Activated naive CD8-positive, alpha-beta T cell treated with anti-CD3 and anti-CD28 coated beads, Interleukin-2, amount 10 ng/mL, durations not matched to agents 7 days and 5 days (primary cell): ENCODE data around the gene ZBTB7A. TPM values are rescaled to one million over a fixed set of nuclear protein-coding genes. Genes with fewer than 3 reads are reported as not detected.

ENCODE experiments used
- ATAC-seq: fragments of 150-1000 bp; cut with Tn5 transposase; one replicate; pipeline ENCODE4 v1.10.0; 2021; ENCODE audit warnings: low read depth, moderate library complexity
- POLR2A ChIA-PET: fragments of 350-600 bp; sonication (Branson Sonifier 250); formaldehyde crosslinking; loops from one replicate; lab custom pipeline; 2021; ENCODE audit warnings: antibody characterized with exemption; lab: Charles Lee
- DNase-seq: peaks from one replicate; pipeline ENCODE4 v3.0.0; 2021
- H3K27ac Mint-ChIP-seq: one replicate; pipeline ENCODE4 v1.8.0; 2022; ENCODE audit warnings: mild to moderate bottlenecking, mixed read lengths
- H3K27me3 Mint-ChIP-seq: one replicate; pipeline ENCODE4 v1.8.0; 2022; ENCODE audit warnings: mild to moderate bottlenecking, moderate library complexity, mixed read lengths
- H3K36me3 Mint-ChIP-seq: one replicate; pipeline ENCODE4 v1.8.0; 2021; ENCODE audit warnings: mild to moderate bottlenecking, mixed read lengths
- H3K4me1 Mint-ChIP-seq: one replicate; pipeline ENCODE4 v1.8.0; 2021; ENCODE audit warnings: mixed read lengths
- H3K4me3 Mint-ChIP-seq: one replicate; pipeline ENCODE4 v1.8.0; 2022; ENCODE audit warnings: mild to moderate bottlenecking, moderate library complexity, mixed read lengths
- H3K9me3 Mint-ChIP-seq: one replicate; pipeline ENCODE4 v1.8.0; 2021; ENCODE audit warnings: mixed read lengths
- total RNA-seq, 2 experiments: library from RNA; stranded (reverse); gene quantifications; one replicate each; pipeline ENCODE4 v1.2.3, GENCODE V29; 2021

Gene ZBTB7A
- total RNA-seq, 2 experiments from 2014 or later, result 60.6 to 61.5 TPM

DNA sequence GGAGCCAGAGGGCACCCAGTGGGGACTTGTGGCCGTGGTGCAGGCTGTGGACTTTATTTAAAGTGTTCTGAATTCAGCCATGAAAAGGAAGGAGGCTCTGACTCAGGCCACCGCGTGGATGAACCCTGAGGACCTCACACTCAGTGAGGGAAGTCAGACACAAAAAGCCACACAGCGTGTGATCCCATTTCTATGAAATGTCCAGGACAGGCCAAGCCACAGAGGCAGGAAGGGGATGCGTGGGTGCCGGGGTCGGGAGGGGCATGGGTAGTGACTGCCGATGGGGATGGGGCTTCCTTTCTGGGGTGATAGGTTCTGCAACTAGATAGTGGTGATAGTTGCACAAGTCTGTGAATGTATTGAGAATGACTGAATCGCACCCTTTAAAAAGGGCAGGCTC lies 8.7 kb upstream of the ZBTB7A start:
- Mint-ChIP-seq H3K4me1 (peaks cover 38% of the 10 kb centered on the region), H3K27me3 (no peaks in the 10 kb centered on the region), H3K9me3 (no peaks in the 10 kb centered on the region), H3K36me3 (no peaks in the 10 kb centered on the region), H3K4me3 (peak overlapping the region; percentile 70), H3K27ac (peak overlapping the region; percentile 87)
- DNase-seq, result no peak
- peak; percentile 41 for ATAC-seq
- POLR2A ChIA-PET, result interaction anchor here (2.1 to 4.5 kb wide), 2 partner anchors 9 to 14 kb away, joined by 8 to 36 read pairs; partner anchors contain the start of gene ZBTB7A

DNA sequence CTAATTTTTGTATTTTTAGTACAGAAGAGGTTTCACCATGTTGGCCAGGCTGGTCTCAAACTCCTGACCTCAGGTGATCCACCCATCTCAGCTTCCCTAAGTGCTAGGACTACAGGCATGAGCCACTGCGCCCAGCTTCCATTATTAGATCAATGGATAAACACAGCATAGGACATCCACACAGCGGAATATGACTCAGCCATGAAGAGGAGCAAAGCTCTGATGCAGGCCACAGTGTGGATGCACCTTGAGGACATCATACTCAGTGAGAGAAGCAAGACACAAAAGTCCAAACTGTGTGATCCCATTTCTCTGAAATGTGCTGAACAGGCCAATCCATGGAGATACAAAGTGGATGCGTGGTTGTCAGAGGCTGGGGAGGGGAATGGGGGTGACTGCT lies 4.9 kb upstream of the ZBTB7A start:
- Mint-ChIP-seq H3K4me1 (peaks cover 45% of the 10 kb centered on the region), H3K9me3 (no peaks in the 10 kb centered on the region), H3K27me3 (no peaks in the 10 kb centered on the region), H3K4me3 (no peak overlapping the region), H3K36me3 (no peaks in the 10 kb centered on the region), H3K27ac (no peak overlapping the region)
- ATAC-seq, result no peak
- DNase-seq, result no peak
- POLR2A ChIA-PET, result no interaction called here

DNA sequence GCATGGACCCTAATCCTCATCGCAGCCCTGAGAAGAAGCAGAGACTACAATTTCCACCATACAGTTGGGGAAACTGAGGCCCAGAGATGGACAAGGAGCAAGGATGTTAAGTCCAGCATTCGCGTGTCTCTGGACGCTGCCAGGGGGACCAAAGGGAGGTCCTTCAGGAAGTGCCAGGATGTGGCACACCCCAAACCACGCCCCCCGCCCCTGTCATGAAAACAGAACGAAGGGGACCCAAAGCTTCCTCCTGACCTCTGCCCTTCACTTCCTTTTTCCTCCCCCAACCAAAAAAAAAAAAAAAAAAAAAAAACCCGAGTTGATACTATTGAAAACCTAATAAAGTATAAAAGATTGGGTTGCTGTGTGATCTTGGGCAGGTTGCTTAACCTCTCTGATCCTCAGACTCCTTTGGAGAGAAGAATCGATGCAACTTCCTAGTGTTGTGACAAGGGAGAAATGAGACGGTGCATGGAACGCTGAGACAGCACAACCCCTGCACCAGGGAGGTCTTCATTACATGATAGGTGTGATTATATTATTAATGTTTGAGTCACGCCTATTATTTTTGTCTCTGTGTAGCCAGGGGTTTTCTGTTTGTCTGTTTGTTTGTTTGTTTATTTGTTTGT lies 2.7 kb upstream of the ZBTB7A start:
- Mint-ChIP-seq H3K4me1 (peaks cover 28% of the 10 kb centered on the region), H3K9me3 (no peaks in the 10 kb centered on the region), H3K4me3 (peak overlapping the region; percentile 90), H3K36me3 (no peaks in the 10 kb centered on the region), H3K27me3 (no peaks in the 10 kb centered on the region), H3K27ac (peak overlapping the region; percentile 92)
- POLR2A ChIA-PET, result interaction anchor here (1.0 to 3.3 kb wide), 7 partner anchors 8 to 46 kb away, joined by 3 to 18 read pairs (median 5); no protein-coding TSS in a partner anchor
- ATAC-seq (no peak), DNase-seq (peak; percentile 76)

DNA sequence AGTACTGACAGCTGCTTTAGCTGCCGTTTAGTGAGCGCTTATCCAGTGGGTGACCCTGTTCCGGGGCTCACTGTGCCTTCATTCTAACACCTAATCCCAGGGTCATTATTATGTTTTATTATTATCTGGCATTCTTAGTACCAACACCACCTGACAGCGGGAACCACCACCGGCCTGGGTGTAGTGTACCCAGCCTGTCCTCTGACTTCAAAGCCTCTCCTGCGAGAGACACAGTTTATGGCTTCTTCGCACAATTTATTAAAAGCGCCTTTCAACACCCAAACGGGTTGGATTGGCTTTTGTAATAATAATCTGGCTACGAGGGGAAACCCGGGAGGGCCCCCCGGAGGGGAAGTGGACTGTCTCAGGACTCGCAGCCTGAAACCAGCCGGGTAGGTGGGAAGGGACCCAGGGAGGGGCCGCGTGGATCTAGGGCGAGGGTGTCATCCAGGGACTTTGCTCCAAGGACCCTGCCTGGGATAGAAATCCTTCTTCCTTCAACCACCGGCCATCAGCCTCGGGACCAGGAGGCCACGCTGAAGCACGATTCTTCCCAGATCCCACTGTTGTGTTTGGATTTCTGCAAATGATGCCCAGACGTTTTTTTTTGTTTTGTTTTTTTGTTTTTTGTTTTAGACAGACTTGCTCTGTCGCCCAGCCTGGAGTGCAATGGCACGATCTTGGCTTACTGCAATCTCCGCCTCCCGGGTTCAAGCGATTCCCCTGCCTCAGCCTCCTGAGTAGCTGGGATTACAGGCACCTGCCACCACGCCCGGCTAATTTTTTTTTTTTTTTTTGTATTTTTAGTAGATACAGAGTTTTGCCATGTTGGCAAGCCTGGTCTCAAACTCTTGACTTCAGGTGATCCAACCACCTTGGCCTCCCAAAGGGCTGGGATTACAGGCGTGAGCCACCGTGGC lies 1.6 kb upstream of the ZBTB7A start:
- Mint-ChIP-seq H3K27ac (peak overlapping the region; percentile 92), H3K27me3 (no peaks in the 10 kb centered on the region), H3K4me3 (peak overlapping the region; percentile 90), H3K9me3 (no peaks in the 10 kb centered on the region), H3K4me1 (peaks cover 28% of the 10 kb centered on the region), H3K36me3 (peaks cover 3% of the 10 kb centered on the region)
- ATAC-seq, result no peak
- DNase-seq, result no peak
- POLR2A ChIA-PET, result interaction anchor here (0.6 to 3.3 kb wide), 9 partner anchors 9 to 47 kb away, joined by 3 to 29 read pairs (median 5); no protein-coding TSS in a partner anchor

DNA sequence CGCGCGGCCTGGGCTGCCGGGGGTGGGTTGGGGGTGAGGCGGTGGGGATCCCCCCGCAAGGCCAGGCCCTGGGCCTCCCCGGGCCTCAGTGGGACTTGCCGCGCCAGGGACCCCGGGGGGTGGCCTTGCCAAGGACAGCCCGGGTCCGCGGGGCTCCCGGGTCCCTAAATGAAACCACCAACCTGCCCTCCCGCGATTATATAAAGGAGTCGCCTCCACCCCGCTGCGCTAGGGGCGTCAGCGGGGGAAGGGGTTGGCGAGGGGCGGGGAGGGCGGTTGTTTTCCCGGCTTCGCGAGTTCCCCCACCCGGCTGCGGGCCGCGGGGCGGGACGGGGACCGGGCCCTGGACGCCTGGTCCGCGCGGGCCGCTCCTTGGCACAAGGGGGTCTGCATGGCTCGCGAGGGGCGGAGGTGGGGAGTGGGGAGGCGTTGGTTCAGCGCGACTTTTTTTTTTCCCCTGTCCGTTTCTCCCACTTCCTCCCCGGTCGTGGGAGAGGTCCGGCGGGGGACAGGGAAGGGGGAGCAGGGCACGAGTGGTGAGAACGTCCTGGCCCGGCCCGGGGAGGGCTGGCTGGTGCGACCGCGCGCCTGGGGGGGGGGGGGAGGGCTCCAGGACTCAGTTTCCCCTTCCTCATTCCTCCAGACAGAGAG lies 822 bp upstream of the ZBTB7A start:
- peak overlapping the region; percentile 90 for H3K4me3 Mint-ChIP-seq
- DNase-seq (no peak), ATAC-seq (peak; percentile 8)
- POLR2A ChIA-PET, result interaction anchor here (0.5 to 4.4 kb wide), 7 partner anchors 9 to 80 kb away, joined by 3 to 58 read pairs (median 18); no protein-coding TSS in a partner anchor
- no peaks in the 10 kb centered on the region for H3K9me3 Mint-ChIP-seq
- H3K4me1 Mint-ChIP-seq, result peaks cover 24% of the 10 kb centered on the region
- H3K27me3 Mint-ChIP-seq, result no peaks in the 10 kb centered on the region
- H3K27ac Mint-ChIP-seq, result peak overlapping the region; percentile 92
- H3K36me3 Mint-ChIP-seq, result peaks cover 3% of the 10 kb centered on the region

DNA sequence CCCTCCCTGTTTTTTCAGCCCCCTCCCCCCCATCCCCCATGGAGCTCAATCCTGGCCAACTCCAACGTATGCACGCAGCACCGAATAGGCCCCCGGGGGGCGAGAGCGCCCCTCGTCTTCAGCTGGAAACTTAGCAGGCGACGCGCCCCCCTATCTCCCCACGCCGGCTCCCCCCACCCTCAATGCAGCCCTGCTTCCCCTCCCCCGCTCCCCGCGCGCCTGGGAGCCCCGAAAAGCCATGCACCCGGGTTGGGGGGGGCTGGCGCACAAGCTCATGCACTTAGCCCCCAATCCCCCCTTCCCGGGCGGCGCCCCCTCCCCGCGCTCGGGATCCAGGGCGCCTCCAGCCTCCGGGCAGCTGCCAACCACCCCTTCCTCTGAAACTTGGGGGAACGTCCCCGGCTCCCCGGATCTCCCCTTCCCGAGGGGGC lies 508 bp downstream of the ZBTB7A start:
- Mint-ChIP-seq H3K4me3 (peak overlapping the region; percentile 61), H3K36me3 (peaks cover 3% of the 10 kb centered on the region), H3K27me3 (no peaks in the 10 kb centered on the region), H3K27ac (peak overlapping the region; percentile 54), H3K4me1 (peaks cover 22% of the 10 kb centered on the region), H3K9me3 (no peaks in the 10 kb centered on the region)
- POLR2A ChIA-PET, result interaction anchor here (0.7 to 4.4 kb wide), 13 partner anchors 10 to 81 kb away, joined by 3 to 58 read pairs (median 10); partner anchors contain the start of gene EEF2
- DNase-seq, result peak; percentile 75
- ATAC-seq, result no peak

DNA sequence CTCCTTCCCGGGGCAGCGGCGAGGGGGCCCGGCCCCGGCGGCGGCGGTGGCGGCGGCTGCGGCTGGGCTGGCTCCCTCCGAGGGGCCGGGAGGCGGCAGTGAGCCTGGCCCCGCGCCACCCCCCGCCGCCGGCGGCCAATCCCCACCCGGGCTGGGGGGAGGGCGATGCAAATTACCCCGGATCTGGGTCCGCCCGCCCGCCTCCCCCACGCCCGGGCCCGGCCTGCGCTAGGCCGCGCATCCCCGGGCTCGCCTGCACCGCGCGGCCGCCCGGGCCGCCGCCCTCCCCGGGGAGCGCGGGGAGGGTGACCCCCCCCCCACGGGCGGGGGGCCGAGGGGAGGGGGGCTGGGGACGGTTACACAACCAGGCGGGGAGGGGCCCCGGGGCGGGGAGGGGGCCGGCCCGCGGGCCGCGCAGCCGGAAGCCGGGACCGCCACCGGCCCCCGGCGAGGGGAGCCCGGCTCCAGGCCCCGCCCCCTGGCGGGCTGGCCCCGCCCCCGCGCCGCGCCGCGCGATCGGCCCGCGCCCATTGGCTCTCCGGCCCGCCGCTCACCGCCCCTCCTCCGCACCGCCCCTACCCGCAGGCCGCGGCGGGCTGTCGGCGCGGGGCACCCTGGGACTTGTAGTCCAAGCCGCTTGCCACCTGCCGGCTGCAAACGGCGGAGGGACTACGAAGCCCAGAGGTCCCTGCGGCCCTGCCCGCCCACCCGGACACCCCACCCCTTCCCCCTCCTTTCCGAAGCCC lies 1.1 kb downstream of the ZBTB7A start:
- Mint-ChIP-seq H3K9me3 (no peaks in the 10 kb centered on the region), H3K36me3 (peaks cover 3% of the 10 kb centered on the region), H3K4me1 (peaks cover 22% of the 10 kb centered on the region), H3K27me3 (no peaks in the 10 kb centered on the region), H3K27ac (peak overlapping the region; percentile 54), H3K4me3 (peak overlapping the region; percentile 61)
- DNase-seq, result peak; percentile 100
- POLR2A ChIA-PET, result interaction anchor here (0.6 to 4.4 kb wide), 13 partner anchors 11 to 90 kb away, joined by 3 to 58 read pairs (median 10); partner anchors contain the start of gene EEF2
- peak; percentile 62 for ATAC-seq

DNA sequence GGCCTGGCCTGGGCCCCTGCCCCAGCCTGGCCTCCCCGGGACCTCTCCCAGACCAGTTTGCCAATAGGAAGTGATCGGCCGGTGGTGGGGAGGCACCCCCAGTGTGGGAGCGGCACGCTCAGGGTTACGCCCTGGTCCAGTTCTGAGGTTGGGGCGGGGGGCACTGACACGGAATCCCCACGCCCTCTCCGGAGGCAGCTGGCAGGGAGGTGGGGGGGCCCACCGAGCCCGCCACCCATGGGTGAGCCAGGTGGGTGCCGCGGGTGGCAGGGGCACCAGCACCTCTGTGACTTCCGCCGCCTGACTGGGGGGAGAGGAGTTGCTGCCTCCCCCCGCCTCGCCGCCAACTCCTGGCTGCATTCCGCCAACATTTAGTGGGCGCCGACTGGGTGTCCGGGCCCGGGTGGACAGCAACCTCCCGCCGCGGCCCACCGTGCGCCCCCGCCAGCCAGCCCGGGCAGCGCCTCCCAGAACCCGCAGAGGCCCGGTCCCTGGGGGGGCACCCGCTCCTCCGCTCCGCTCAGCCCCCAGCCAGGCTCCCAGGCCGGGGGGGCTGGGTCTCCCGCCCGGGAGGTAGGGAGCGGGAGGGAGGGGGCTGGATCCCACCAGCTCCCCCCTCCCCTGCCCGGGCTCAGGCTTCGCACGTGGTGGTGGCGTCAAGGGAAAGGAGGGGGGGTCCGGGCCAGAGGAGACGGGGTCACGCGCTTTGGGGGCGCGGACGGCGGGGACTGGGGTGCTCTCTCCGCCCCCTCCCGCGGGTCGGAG lies 2.0 kb downstream of the ZBTB7A start:
- POLR2A ChIA-PET, result interaction anchor here (0.9 to 4.4 kb wide), 2 partner anchors 23 to 40 kb away, joined by 3 to 58 read pairs; no protein-coding TSS in a partner anchor
- peak overlapping the region; percentile 87 for H3K27ac Mint-ChIP-seq
- ATAC-seq (no peak), DNase-seq (peak; percentile 66)
- peak overlapping the region; percentile 87 for H3K4me3 Mint-ChIP-seq
- H3K27me3 Mint-ChIP-seq, result no peaks in the 10 kb centered on the region
- peaks cover 20% of the 10 kb centered on the region for H3K4me1 Mint-ChIP-seq
- no peaks in the 10 kb centered on the region for H3K9me3 Mint-ChIP-seq
- H3K36me3 Mint-ChIP-seq, result peaks cover 3% of the 10 kb centered on the region

DNA sequence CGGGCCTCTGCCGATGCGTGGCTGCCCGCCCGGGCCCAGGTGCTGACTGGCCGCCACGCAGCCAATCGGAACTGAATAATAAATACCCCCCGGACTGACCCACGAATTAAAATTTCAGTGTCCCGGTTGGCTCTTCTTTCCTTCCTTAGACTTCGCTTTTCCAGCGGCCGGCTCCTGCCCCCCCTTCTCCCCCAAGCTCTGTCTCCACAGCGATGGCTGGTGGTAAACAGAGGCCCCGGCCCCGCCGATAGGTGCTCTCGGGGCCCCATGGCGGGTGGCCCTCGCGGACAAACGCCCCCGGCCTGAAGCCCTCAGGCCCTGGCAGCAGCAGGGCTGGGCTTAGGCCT lies 2.6 kb downstream of the ZBTB7A start:
- POLR2A ChIA-PET, result interaction anchor here (0.6 to 4.4 kb wide), 4 partner anchors 24 to 1503 kb away, joined by 3 to 58 read pairs (median 4); no protein-coding TSS in a partner anchor
- DNase-seq (no peak), ATAC-seq (no peak)
- Mint-ChIP-seq H3K4me3 (peak overlapping the region; percentile 87), H3K36me3 (peaks cover 3% of the 10 kb centered on the region), H3K4me1 (peaks cover 14% of the 10 kb centered on the region), H3K27ac (peak overlapping the region; percentile 87), H3K9me3 (no peaks in the 10 kb centered on the region), H3K27me3 (no peaks in the 10 kb centered on the region)

DNA sequence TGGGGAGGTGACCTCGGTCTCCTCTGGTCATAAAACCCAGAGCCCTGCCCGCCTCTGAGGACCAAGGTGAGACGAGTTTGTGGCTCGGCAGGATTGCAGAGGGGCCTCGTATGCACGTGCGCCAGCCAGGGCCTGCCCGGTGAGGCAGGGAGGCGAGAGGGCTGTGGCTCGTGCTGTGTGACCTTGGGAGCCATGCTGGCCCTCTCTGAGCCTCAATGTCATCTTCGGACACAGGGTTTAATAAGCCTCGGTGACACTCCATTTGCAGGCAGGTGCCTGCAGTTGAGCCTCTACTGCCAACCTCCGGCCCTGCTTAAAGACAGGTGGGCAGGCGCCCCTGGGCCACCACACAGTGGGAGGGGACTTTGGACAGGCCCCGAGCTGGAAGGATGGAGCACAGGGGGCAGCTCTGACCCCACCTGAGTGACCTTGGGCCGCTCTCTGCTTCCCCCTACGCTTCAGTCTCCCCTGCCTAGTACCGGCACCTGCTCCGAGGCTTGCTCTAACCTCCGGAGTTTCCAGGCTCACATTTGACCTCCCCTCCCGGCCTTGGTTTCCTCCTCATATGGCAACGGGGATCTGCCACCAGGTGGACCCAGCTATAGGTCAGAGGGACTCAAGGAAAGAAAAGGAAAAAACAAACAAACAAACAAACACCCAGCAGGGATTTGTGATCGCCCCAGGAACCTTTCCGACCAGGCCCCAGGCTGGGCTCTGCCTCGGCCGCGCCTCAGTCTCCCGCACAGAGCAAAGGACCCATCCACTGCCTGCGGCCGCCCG lies 3.1 kb downstream of the ZBTB7A start:
- no peak for ATAC-seq
- peak overlapping the region; percentile 87 for H3K4me3 Mint-ChIP-seq
- POLR2A ChIA-PET, result interaction anchor here (0.6 to 4.4 kb wide), 4 partner anchors 15 to 1503 kb away, joined by 3 to 58 read pairs (median 4); no protein-coding TSS in a partner anchor

More for the DNA sequence above, 3.1 kb downstream of the ZBTB7A start:
- Mint-ChIP-seq H3K27me3 (no peaks in the 10 kb centered on the region), H3K36me3 (peaks cover 3% of the 10 kb centered on the region), H3K9me3 (no peaks in the 10 kb centered on the region), H3K4me1 (peaks cover 9% of the 10 kb centered on the region), H3K27ac (peak overlapping the region; percentile 87)
- no peak for DNase-seq
